A673 (cell line): Measurements from ENCODE around the gene ST7.
"Not testable (repeated sequence)": the region's sequence is repeated elsewhere in the genome, so short reads cannot be mapped to it uniquely, and the experiment has no call there.

Experiments
- EZH2 ChIP-seq: fragments of 200-600 bp; sonication (generic); IDR thresholded peaks from 2 replicates; pipeline ENCODE4 v1.6.1; 2017; ENCODE audit warnings: borderline replicate concordance, low read depth, mild to moderate bottlenecking, mixed read lengths, antibody characterized with exemption, low read length; ENCODE audit not compliant: poor library complexity, severe bottlenecking
- TF ChIP-seq, protein P1 (sequence below): fragments of 300-800, 200-600 bp; sonication (generic); conservative IDR thresholded peaks from 2 replicates; pipeline ENCODE4 v1.5.1; 2017; ENCODE audit warnings: low read depth, mild to moderate bottlenecking, antibody characterized with exemption, low read length, moderate library complexity, mixed read lengths

DNA sequence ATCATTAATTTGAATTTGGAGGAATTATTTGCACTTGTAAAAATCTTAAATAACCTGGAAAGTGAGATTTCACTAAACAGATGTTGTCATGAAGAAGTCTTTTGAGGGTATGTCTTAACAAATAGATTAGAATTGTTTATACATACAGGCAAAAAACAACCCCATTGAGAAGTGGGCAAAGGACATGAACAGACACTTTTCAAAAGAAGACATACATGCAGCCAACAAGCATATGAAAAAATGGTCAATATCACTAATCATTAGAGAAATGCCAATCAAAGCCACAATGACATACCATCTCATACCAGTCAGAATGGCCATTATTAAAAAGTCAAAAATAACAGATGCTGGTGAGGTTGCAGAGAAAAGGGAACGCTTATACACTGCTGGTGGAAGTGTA, 77.0 kb downstream of the ST7 start:
- TF ChIP-seq, protein P1, sequence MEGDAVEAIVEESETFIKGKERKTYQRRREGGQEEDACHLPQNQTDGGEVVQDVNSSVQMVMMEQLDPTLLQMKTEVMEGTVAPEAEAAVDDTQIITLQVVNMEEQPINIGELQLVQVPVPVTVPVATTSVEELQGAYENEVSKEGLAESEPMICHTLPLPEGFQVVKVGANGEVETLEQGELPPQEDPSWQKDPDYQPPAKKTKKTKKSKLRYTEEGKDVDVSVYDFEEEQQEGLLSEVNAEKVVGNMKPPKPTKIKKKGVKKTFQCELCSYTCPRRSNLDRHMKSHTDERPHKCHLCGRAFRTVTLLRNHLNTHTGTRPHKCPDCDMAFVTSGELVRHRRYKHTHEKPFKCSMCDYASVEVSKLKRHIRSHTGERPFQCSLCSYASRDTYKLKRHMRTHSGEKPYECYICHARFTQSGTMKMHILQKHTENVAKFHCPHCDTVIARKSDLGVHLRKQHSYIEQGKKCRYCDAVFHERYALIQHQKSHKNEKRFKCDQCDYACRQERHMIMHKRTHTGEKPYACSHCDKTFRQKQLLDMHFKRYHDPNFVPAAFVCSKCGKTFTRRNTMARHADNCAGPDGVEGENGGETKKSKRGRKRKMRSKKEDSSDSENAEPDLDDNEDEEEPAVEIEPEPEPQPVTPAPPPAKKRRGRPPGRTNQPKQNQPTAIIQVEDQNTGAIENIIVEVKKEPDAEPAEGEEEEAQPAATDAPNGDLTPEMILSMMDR: not testable (repeated sequence)
- not testable (repeated sequence) for TF ChIP-seq EZH2
